GM12878 (cell line): ENCODE data around the gene HIRA. TPM values are rescaled to one million over a fixed set of nuclear protein-coding genes. Genes with fewer than 3 reads are reported as not detected.

Experiments used
- ATAC-seq: fragments of 200-7000 bp; cut with Tn5 transposase; 3 replicates; pipeline ENCODE4 v1.9.1; 2020; ENCODE audit warnings: mild to moderate bottlenecking, moderate library complexity
- BruUV-seq: library from RNA; stranded (reverse); fragments of 400-500 nt; replicated peaks from 2 replicates; lab custom pipeline; 2021; lab: Mats Ljungman, UMichigan
- CTCF ChIA-PET: fragments of 300-600 bp; sonication (Branson Sonifier 250); formaldehyde crosslinking; extraction: SDS; loops from one replicate; lab custom pipeline; 2021; ENCODE audit warnings: inconsistent platforms; lab: Yijun Ruan, JAX
- POLR2A ChIA-PET: fragments of 350-600 bp; formaldehyde crosslinking; extraction: SDS; loops from one replicate; lab custom pipeline; 2021; ENCODE audit warnings: inconsistent platforms; lab: Charles Lee
- RAD21 ChIA-PET: fragments of 300-600 bp; sonication (Branson Sonifier 250); formaldehyde crosslinking; loops from one replicate; lab custom pipeline; 2023; ENCODE audit warnings: antibody characterized with exemption; ENCODE audit not compliant: unreplicated experiment; lab: Charles Lee
- SMC1A ChIA-PET: fragments of 300-600 bp; sonication (Branson Sonifier 250); formaldehyde crosslinking; loops from one replicate; lab custom pipeline; 2023; ENCODE audit not compliant: unreplicated experiment, uncharacterized antibody; lab: Charles Lee
- DNase-seq: peaks from one replicate; pipeline ENCODE4 v3.0.0-alpha.2; 2011; ENCODE audit warnings: low read depth, low spot score
- FAIRE-seq: peaks from 3 replicates; lab custom pipeline; 2011; peaks lifted over from hg19 to GRCh38; lab: Jason Lieb, UNC
- H2AFZ ChIP-seq: 2 replicates; pipeline ENCODE4 v1.6.0; 2011; ENCODE audit warnings: low read depth, low read length, control low read depth; ENCODE audit not compliant: control insufficient read depth
- H3K27ac ChIP-seq: 2 replicates; pipeline ENCODE4 v1.5.1; 2011; ENCODE audit warnings: control low read depth; ENCODE audit not compliant: control insufficient read depth, insufficient read depth
- H3K27me3 ChIP-seq, 2 experiments: replicated peaks in 1 of 2; 2 replicates each; pipeline versions ENCODE4 v1.6.0 to v1.6.1; 2011; ENCODE audit warnings: low read length in 1 of 2; ENCODE audit not compliant: control insufficient read depth in 2 of 2, insufficient read depth in 2 of 2
- H3K36me3 ChIP-seq, 2 experiments: 2 replicates each; pipeline ENCODE4 v1.5.1; 2011; ENCODE audit warnings: low read length in 1 of 2; ENCODE audit not compliant: control insufficient read depth in 2 of 2, insufficient read depth in 2 of 2
- H3K4me1 ChIP-seq: 2 replicates; pipeline ENCODE4 v1.6.1; 2011; ENCODE audit warnings: mild to moderate bottlenecking, low read length, moderate library complexity, mixed read lengths; ENCODE audit not compliant: control insufficient read depth, insufficient read depth
- H3K4me2 ChIP-seq: 2 replicates; pipeline ENCODE4 v1.6.0; 2011; ENCODE audit warnings: control low read depth; ENCODE audit not compliant: control insufficient read depth, insufficient read depth
- H3K4me3 ChIP-seq: fragments of 200-600 bp; sonication (generic); 2 replicates; pipeline ENCODE4 v1.5.1; 2016
- H3K79me2 ChIP-seq: 2 replicates; pipeline ENCODE4 v1.6.0; 2011; ENCODE audit warnings: low read length; ENCODE audit not compliant: control insufficient read depth, insufficient read depth
- H3K9ac ChIP-seq: 2 replicates; pipeline ENCODE4 v1.8.0; 2011; ENCODE audit warnings: low read length, control low read depth, mixed read lengths; ENCODE audit not compliant: control insufficient read depth, insufficient read depth
- H3K9me3 ChIP-seq: replicated peaks from 3 replicates; pipeline ENCODE4 v1.5.1; 2011; ENCODE audit warnings: mild to moderate bottlenecking, low read length; ENCODE audit not compliant: control insufficient read depth, insufficient read depth
- H4K20me1 ChIP-seq: 2 replicates; pipeline ENCODE4 v1.6.0; 2011; ENCODE audit not compliant: control insufficient read depth, insufficient read depth
- ATF7 ChIP-seq: fragments of 450-650 bp; IDR thresholded peaks from 2 replicates; pipeline ENCODE4 v1.6.1; 2016; ENCODE audit warnings: low read depth, mild to moderate bottlenecking
- BACH1 ChIP-seq: fragments of 450-650 bp; IDR thresholded peaks from 2 replicates; pipeline ENCODE4 v1.6.1; 2017; ENCODE audit warnings: mild to moderate bottlenecking, borderline replicate concordance
- ESRRA ChIP-seq: IDR thresholded peaks from 2 replicates; pipeline ENCODE4 v1.6.1; 2012; ENCODE audit warnings: mild to moderate bottlenecking, low read length, improper control_type of control experiment
- NBN ChIP-seq: fragments of 450-650 bp; IDR thresholded peaks from 2 replicates; pipeline ENCODE4 v1.6.1; 2016
- NFXL1 ChIP-seq: fragments of 450-650 bp; IDR thresholded peaks from 2 replicates; pipeline ENCODE4 v1.6.1; 2017; ENCODE audit warnings: antibody characterized with exemption, mild to moderate bottlenecking, borderline replicate concordance
- SMAD5 ChIP-seq: IDR thresholded peaks from 2 replicates; pipeline ENCODE4 v1.6.1; 2016; ENCODE audit warnings: antibody characterized with exemption, low read depth
- SMARCA5 ChIP-seq: fragments of 450-650 bp; IDR thresholded peaks from 2 replicates; pipeline ENCODE4 v1.6.1; 2017; ENCODE audit warnings: mild to moderate bottlenecking
- SUZ12 ChIP-seq: fragments of 200-600 bp; sonication (generic); IDR thresholded peaks from one replicate; pipeline ENCODE4 v1.6.1; 2018; ENCODE audit warnings: antibody characterized with exemption, mild to moderate bottlenecking; ENCODE audit not compliant: unreplicated experiment
- WRNIP1 ChIP-seq: IDR thresholded peaks from 2 replicates; pipeline ENCODE4 v1.6.1; 2011; ENCODE audit warnings: low read depth, low read length, improper control_type of control experiment, borderline replicate concordance
- ZSCAN29 ChIP-seq: fragments of 450-650 bp; IDR thresholded peaks from 2 replicates; pipeline ENCODE4 v1.6.1; 2017; ENCODE audit warnings: mild to moderate bottlenecking, moderate library complexity
- WGBS: methylation state at CpG from one replicate; pipeline ENCODE4 v1.1.6; 2016; ENCODE audit warnings: low lambda C conversion rate; ENCODE audit not compliant: insufficient replicate concordance, insufficient coverage; ENCODE audit errors: missing lambda C conversion rate; 5-methylcytosine and 5-hydroxymethylcytosine counted together
- in situ Hi-C: fragments of 300-500 bp; cut with MboI; formaldehyde crosslinking; loops from 9 replicates; pipeline ENCODE4 v1.14.3; 2018; ENCODE audit warnings: mixed read lengths
- intact Hi-C: fragments of 100-400 bp; cut with micrococcal nuclease; formaldehyde crosslinking; loops from one replicate; pipeline ENCODE4 v1.14.2; 2022; ENCODE audit not compliant: unreplicated experiment
- polyA plus RNA-seq, 11 experiments: library from polyadenylated mRNA; depleted of rRNA in 4 of 11; unstranded in 6 of 11; stranded (reverse) in 5 of 11; fragments of >200 nt; fragmentation: Nextera tagmentation in 4 of 11; fragmentation: Illumina TruSeq in 1 of 11; extraction: Ambion mirVana in 4 of 11; extraction: Trizol in 1 of 11; gene quantifications; 1 replicate in 1 of 11; 2 replicates in 10 of 11; pipeline versions ENCODE4 v1.2.1 to v1.2.3, GENCODE V29; 2011 to 2016; ENCODE audit warnings: inconsistent platforms in 2 of 11, missing spikeins in 2 of 11, low read depth in 1 of 11
- total RNA-seq, 4 experiments: library from RNA; depleted of rRNA in 3 of 4; stranded (reverse); fragments of >200 nt in 3 of 4; fragmentation: Illumina TruSeq in 1 of 4; extraction: Trizol in 1 of 4; gene quantifications; 2 replicates each; pipeline versions ENCODE4 v1.2.1 to v1.2.3, GENCODE V29; 2013 to 2021
- TF ChIP-seq, protein P1 (sequence below): IDR thresholded peaks from 2 replicates; pipeline ENCODE4 v1.6.1; 2012; ENCODE audit warnings: mild to moderate bottlenecking, low read depth, low read length
- TF ChIP-seq, protein P2 (sequence below): IDR thresholded peaks from 2 replicates; pipeline ENCODE4 v1.6.1; 2011; ENCODE audit warnings: borderline replicate concordance, low read depth, mild to moderate bottlenecking, moderate library complexity, mixed read lengths, low read length; ENCODE audit not compliant: insufficient read depth; ENCODE audit errors: extremely low read length

HIRA gene
- total and polyA plus RNA-seq, 10 of the 15 experiments (the other 5 are each of a cell fraction or from before 2014, with no cell fraction given): 0.34 to 32.7 (median 14.5) TPM

DNA sequence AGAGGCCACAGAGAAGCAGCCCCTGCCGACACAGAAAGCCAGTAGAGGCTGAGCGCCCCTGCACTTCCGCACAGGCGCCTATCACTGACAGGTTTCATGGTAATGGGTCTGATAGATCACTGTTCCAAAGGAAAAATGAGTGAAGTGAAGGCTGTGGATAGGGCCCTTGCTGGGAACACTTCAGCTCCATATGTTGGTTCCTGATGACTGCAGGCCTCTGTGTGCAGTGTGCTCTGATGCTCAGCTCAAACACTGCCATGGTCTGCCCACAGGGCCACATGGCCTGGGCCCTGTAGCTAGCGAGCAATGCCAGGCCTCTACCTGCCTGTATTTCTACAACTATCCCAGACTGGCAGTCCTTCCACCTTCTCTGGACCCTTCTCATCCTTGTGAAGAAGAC lies 77.3 kb downstream of the HIRA start:
- no peaks in the 10 kb centered on the region for H3K79me2 ChIP-seq
- ChIA-PET POLR2A (no interaction called here), SMC1A (interaction anchor here (1.5 kb wide), 1 partner anchor 10 kb away, joined by 7 read pairs; no protein-coding TSS in a partner anchor)
- no peaks in the 10 kb centered on the region; the same call in 1 of the 2 replicates for H4K20me1 ChIP-seq
- WGBS: 96% methylated on average over 5 of the region's 5 CpGs
- H3K36me3 ChIP-seq: peaks cover 40 to 48% of the 10 kb centered on the region in 2 experiments
- H3K4me1 ChIP-seq: no peaks in the 10 kb centered on the region
- TF ChIP-seq NFXL1 (no peak), BACH1 (no peak), ZSCAN29 (no peak), ESRRA (no peak), WRNIP1 (no peak), SUZ12 (no peak), SMARCA5 (no peak), ATF7 (no peak), NBN (no peak), SMAD5 (no peak)
- TF ChIP-seq, protein P1, sequence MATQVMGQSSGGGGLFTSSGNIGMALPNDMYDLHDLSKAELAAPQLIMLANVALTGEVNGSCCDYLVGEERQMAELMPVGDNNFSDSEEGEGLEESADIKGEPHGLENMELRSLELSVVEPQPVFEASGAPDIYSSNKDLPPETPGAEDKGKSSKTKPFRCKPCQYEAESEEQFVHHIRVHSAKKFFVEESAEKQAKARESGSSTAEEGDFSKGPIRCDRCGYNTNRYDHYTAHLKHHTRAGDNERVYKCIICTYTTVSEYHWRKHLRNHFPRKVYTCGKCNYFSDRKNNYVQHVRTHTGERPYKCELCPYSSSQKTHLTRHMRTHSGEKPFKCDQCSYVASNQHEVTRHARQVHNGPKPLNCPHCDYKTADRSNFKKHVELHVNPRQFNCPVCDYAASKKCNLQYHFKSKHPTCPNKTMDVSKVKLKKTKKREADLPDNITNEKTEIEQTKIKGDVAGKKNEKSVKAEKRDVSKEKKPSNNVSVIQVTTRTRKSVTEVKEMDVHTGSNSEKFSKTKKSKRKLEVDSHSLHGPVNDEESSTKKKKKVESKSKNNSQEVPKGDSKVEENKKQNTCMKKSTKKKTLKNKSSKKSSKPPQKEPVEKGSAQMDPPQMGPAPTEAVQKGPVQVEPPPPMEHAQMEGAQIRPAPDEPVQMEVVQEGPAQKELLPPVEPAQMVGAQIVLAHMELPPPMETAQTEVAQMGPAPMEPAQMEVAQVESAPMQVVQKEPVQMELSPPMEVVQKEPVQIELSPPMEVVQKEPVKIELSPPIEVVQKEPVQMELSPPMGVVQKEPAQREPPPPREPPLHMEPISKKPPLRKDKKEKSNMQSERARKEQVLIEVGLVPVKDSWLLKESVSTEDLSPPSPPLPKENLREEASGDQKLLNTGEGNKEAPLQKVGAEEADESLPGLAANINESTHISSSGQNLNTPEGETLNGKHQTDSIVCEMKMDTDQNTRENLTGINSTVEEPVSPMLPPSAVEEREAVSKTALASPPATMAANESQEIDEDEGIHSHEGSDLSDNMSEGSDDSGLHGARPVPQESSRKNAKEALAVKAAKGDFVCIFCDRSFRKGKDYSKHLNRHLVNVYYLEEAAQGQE: no peak
- TF ChIP-seq, protein P2, sequence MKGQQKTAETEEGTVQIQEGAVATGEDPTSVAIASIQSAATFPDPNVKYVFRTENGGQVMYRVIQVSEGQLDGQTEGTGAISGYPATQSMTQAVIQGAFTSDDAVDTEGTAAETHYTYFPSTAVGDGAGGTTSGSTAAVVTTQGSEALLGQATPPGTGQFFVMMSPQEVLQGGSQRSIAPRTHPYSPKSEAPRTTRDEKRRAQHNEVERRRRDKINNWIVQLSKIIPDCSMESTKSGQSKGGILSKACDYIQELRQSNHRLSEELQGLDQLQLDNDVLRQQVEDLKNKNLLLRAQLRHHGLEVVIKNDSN: no peak
- TF ChIP-seq, all 136 proteins: peak for 0
- DNase-seq: no peak
- no peak overlapping the region for H3K9ac ChIP-seq
- ATAC-seq: no peak
- BruUV-seq: no TSS peak
- H3K4me2 ChIP-seq: no peak overlapping the region
- no peaks in the 10 kb centered on the region for H3K9me3 ChIP-seq
- H3K27ac ChIP-seq: no peak overlapping the region
- H3K27me3 ChIP-seq: no peaks in the 10 kb centered on the region
- FAIRE-seq: no peak
- H2AFZ ChIP-seq: no peak overlapping the region
- in situ Hi-C loops: no loop called here
- intact Hi-C loops: no loop called here
- no peak overlapping the region for H3K4me3 ChIP-seq
- CTCF ChIA-PET: interaction anchor here (0.6 to 1.4 kb wide), 2 partner anchors 10 to 125 kb away, joined by 3 read pairs; partner anchors contain the start of gene CDC45
- RAD21 ChIA-PET: no interaction called here
